HepG2 (cell line): ENCODE data around the gene ABCC8. TPM values are rescaled to one million over a fixed set of nuclear protein-coding genes. Genes with fewer than 3 reads are reported as not detected.

Experiments
- ATAC-seq: fragments of 200-7000 bp; cut with Tn5 transposase; 3 replicates; pipeline ENCODE4 v1.9.1; 2020; ENCODE audit warnings: mild to moderate bottlenecking, moderate library complexity
- BruUV-seq: library from RNA; stranded (reverse); fragments of 400-500 nt; replicated peaks from 2 replicates; lab custom pipeline; 2021; lab: Mats Ljungman, UMichigan
- CTCF ChIA-PET: fragments of 300-600 bp; formaldehyde crosslinking; extraction: SDS; loops from one replicate; lab custom pipeline; 2021; ENCODE audit warnings: low total read pairs, inconsistent platforms, low intra/inter-chr PET ratio; lab: Yijun Ruan, JAX
- POLR2A ChIA-PET: fragments of 350-600 bp; sonication (Branson Sonifier 250); formaldehyde crosslinking; loops from one replicate; lab custom pipeline; 2020; ENCODE audit warnings: antibody characterized with exemption, inconsistent platforms; lab: Yijun Ruan, JAX
- DNase-seq: peaks from one replicate; pipeline ENCODE4 v3.0.0-alpha.2; 2015; ENCODE audit warnings: low spot score
- FAIRE-seq: peaks from 3 replicates; lab custom pipeline; 2011; peaks lifted over from hg19 to GRCh38; lab: Jason Lieb, UNC
- H2AFZ ChIP-seq: one replicate; pipeline ENCODE4 v1.6.1; 2011; ENCODE audit warnings: low read length, inconsistent platforms
- H3K27ac ChIP-seq: fragments of 300-600 bp; 3 replicates; pipeline ENCODE4 v1.8.0; 2011; ENCODE audit warnings: mixed run types, mild to moderate bottlenecking, mixed read lengths, low read length, inconsistent platforms; ENCODE audit not compliant: insufficient read depth; ENCODE audit errors: extremely low read length
- H3K27me3 ChIP-seq, 2 experiments: fragments of 200-600 bp in 1 of 2; 2 replicates in 1 of 2; 3 replicates in 1 of 2; pipeline versions ENCODE4 v1.6.0 to v1.8.0; 2011; ENCODE audit warnings: low read length in 2 of 2, mild to moderate bottlenecking in 2 of 2, moderate library complexity in 2 of 2, inconsistent platforms in 1 of 2; ENCODE audit not compliant: insufficient read depth in 2 of 2, control insufficient read depth in 1 of 2
- H3K36me3 ChIP-seq, 2 experiments: fragments of 200-600 bp in 1 of 2; replicated peaks in 1 of 2; 2 replicates in 1 of 2; 3 replicates in 1 of 2; pipeline versions ENCODE4 v1.5.1 to v1.8.0; 2011; ENCODE audit warnings: low read length in 2 of 2, inconsistent platforms in 1 of 2; ENCODE audit not compliant: insufficient read depth in 2 of 2, control insufficient read depth in 1 of 2
- H3K4me1 ChIP-seq: 2 replicates; pipeline ENCODE4 v1.5.1; 2012; ENCODE audit warnings: low read length, inconsistent platforms; ENCODE audit not compliant: insufficient read depth
- H3K4me2 ChIP-seq: 2 replicates; pipeline ENCODE4 v1.6.0; 2011; ENCODE audit warnings: low read depth, low read length, inconsistent platforms
- H3K4me3 ChIP-seq, 3 experiments: fragments of 200-600 bp in 1 of 3; sonication (generic), shearing (Covaris generic) in 1 of 3; replicated peaks in 1 of 3; 2 replicates each; pipeline ENCODE4 v1.5.1; 2011 to 2016; ENCODE audit warnings: low read length in 3 of 3, inconsistent platforms in 2 of 3, low read depth in 2 of 3, mild to moderate bottlenecking in 2 of 3, control low read depth in 1 of 3, mixed read lengths in 1 of 3; ENCODE audit not compliant: insufficient read depth in 1 of 3
- H3K79me2 ChIP-seq: one replicate; pipeline ENCODE4 v1.6.1; 2011; ENCODE audit warnings: low read length, inconsistent platforms; ENCODE audit not compliant: insufficient read depth
- H3K9ac ChIP-seq: 2 replicates; pipeline ENCODE4 v1.6.0; 2011; ENCODE audit warnings: mild to moderate bottlenecking, low read depth, low read length, inconsistent platforms; ENCODE audit not compliant: insufficient read depth
- H3K9me3 ChIP-seq: 2 replicates; pipeline ENCODE4 v1.5.1; 2012; ENCODE audit warnings: mild to moderate bottlenecking, low read length
- H4K20me1 ChIP-seq: 2 replicates; pipeline ENCODE4 v1.6.0; 2011; ENCODE audit warnings: inconsistent platforms, mild to moderate bottlenecking, low read length, moderate library complexity; ENCODE audit not compliant: insufficient read depth
- HHEX ChIP-seq: IDR thresholded peaks from 2 replicates; pipeline ENCODE4 v1.6.1; 2016; ENCODE audit warnings: control low read depth
- MIER3 ChIP-seq: IDR thresholded peaks from 2 replicates; pipeline ENCODE4 v1.6.1; 2016; ENCODE audit warnings: missing compliant biosample characterization, borderline replicate concordance
- POGK ChIP-seq: sonication (generic); formaldehyde crosslinking; conservative IDR thresholded peaks from 2 replicates; pipeline ENCODE4 v1.8.0; 2022; ENCODE audit warnings: mild to moderate bottlenecking, moderate library complexity, missing genetic modification reagents
- RCOR2 ChIP-seq: IDR thresholded peaks from 2 replicates; pipeline ENCODE4 v1.6.1; 2016; ENCODE audit warnings: missing biosample characterization, missing genetic modification reagents
- RERE ChIP-seq: IDR thresholded peaks from 2 replicates; pipeline ENCODE4 v1.6.1; 2016; ENCODE audit warnings: low read depth, missing genetic modification reagents, missing compliant biosample characterization
- SMC3 ChIP-seq: IDR thresholded peaks from 2 replicates; pipeline ENCODE4 v1.6.1; 2011; ENCODE audit warnings: low read length, improper control_type of control experiment
- SSRP1 ChIP-seq: IDR thresholded peaks from 2 replicates; pipeline ENCODE4 v1.6.1; 2016; ENCODE audit warnings: control low read depth
- TGIF2 ChIP-seq: IDR thresholded peaks from 2 replicates; pipeline ENCODE4 v1.6.1; 2016; ENCODE audit warnings: control low read depth, missing compliant biosample characterization
- ZNF205 ChIP-seq: IDR thresholded peaks from 2 replicates; pipeline ENCODE4 v1.6.1; 2018; ENCODE audit warnings: missing biosample characterization, missing genetic modification reagents
- ZNF367 ChIP-seq: sonication (generic); formaldehyde crosslinking; IDR thresholded peaks from 2 replicates; pipeline ENCODE4 v1.4.0; 2020; ENCODE audit warnings: missing genetic modification reagents, borderline replicate concordance
- ZNF451 ChIP-seq: sonication (generic); formaldehyde crosslinking; IDR thresholded peaks from 2 replicates; pipeline ENCODE4 v1.5.0; 2020; ENCODE audit warnings: mild to moderate bottlenecking, missing genetic modification reagents
- WGBS: methylation state at CpG from one replicate; pipeline ENCODE4 v1.1.6; 2017; ENCODE audit warnings: low lambda C conversion rate; 5-methylcytosine and 5-hydroxymethylcytosine counted together
- in situ Hi-C: cut with HindIII; loops from 2 replicates; pipeline ENCODE4 v1.10.0; 2017; ENCODE audit warnings: low pct_unique_long_range_greater_than_20kb; ENCODE audit not compliant: extremely low pct_ligation_motif_present
- intact Hi-C: fragments of 100-400 bp; cut with micrococcal nuclease; formaldehyde crosslinking; loops from one replicate; pipeline ENCODE4 v1.10.0; 2022; ENCODE audit not compliant: unreplicated experiment
- polyA plus RNA-seq, 8 experiments: library from polyadenylated mRNA; depleted of rRNA in 3 of 8; stranded (reverse) in 7 of 8; unstranded in 1 of 8; fragments of >200 nt; fragmentation: Illumina TruSeq in 4 of 8; extraction: Trizol in 4 of 8; gene quantifications; 2 replicates each; pipeline versions ENCODE4 v1.2.1 to v1.2.3, GENCODE V29; 2011 to 2016; ENCODE audit warnings: low read depth in 4 of 8, missing spikeins in 1 of 8, mixed read lengths in 1 of 8; ENCODE audit not compliant: insufficient read depth in 1 of 8
- total RNA-seq, 5 experiments: library from RNA; depleted of rRNA; stranded (reverse); fragments of >200 nt; fragmentation: Illumina TruSeq; extraction: Trizol; gene quantifications; 2 replicates each; pipeline ENCODE4 v1.2.3, GENCODE V29; 2016; ENCODE audit warnings: low read depth in 1 of 5
- TF ChIP-seq, protein P1 (sequence below): sonication (generic); formaldehyde crosslinking; IDR thresholded peaks from 2 replicates; pipeline ENCODE4 v1.8.0; 2022; ENCODE audit warnings: missing genetic modification reagents, mild to moderate bottlenecking, moderate library complexity, borderline replicate concordance

Gene ABCC8
- total and polyA plus RNA-seq, 2 of the 13 experiments (the other 11 are each of a cell fraction or from before 2014, with no cell fraction given), result not detected

DNA sequence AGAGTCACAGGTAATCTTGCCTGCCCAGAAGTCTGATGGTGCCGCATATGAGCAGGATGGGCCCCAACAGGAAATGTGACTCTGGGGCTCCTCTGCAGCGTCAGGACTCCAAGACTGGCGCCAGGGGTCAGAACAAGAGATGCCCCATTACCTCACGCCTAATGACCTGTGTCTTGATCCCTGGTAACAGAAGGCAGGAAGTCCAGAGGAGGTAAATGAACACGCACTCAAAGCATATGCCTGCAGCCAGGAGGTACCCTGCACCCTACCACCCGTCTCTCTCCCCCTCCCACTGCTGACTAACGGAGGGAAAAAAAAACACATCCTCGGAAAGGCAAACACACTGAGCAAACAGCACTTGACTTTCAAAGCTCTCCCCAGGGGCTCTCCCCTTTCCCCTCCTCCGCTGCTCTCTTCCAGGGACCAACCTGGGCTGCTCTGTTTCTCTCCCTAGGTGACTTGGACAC is 37.3 kb downstream of the ABCC8 start:
- ChIA-PET POLR2A (no interaction called here), CTCF (no interaction called here)
- H3K27ac ChIP-seq, result no peak overlapping the region
- peaks cover 3% of the 10 kb centered on the region; the same call in 1 of the 2 replicates for H4K20me1 ChIP-seq
- no peaks in the 10 kb centered on the region for H3K36me3 ChIP-seq
- no TSS peak for BruUV-seq
- in situ Hi-C loops, result no loop called here
- peaks cover 3 to 37% of the 10 kb centered on the region in 2 experiments for H3K27me3 ChIP-seq
- no peaks in the 10 kb centered on the region for H3K79me2 ChIP-seq
- peaks cover 12% of the 10 kb centered on the region for H3K4me1 ChIP-seq
- FAIRE-seq (peak; percentile 71), DNase-seq (peak; percentile 86), ATAC-seq (peak; percentile 94)
- H2AFZ ChIP-seq, result no peak overlapping the region
- intact Hi-C loops, result no loop called here
- H3K9me3 ChIP-seq, result no peaks in the 10 kb centered on the region
- H3K4me3 ChIP-seq, result no peak overlapping the region
- no peak overlapping the region for H3K4me2 ChIP-seq
- WGBS, result 0% methylated on average over 6 of the region's 9 CpGs
- no peak overlapping the region for H3K9ac ChIP-seq
- TF ChIP-seq ZNF367 (CRISPR knock-in tag) (no peak), SMC3 (no peak), MIER3 (CRISPR knock-in tag) (peak; percentile 61; the same call in 1 of the 2 replicates), RCOR2 (CRISPR knock-in tag) (peak; percentile 89), ZNF205 (0 out of 2 replicates have a peak, but pooled peaks have one; percentile 22), SSRP1 (CRISPR knock-in tag) (0 out of 2 replicates have a peak, but pooled peaks have one; percentile 55), RERE (peak; percentile 64; the same call in 1 of the 2 replicates), HHEX (CRISPR knock-in tag) (peak; percentile 79), TGIF2 (0 out of 2 replicates have a peak, but pooled peaks have one; percentile 21), ZNF451 (no peak), POGK (CRISPR knock-in tag) (peak; percentile 58; the same call in 1 of the 2 replicates)
- TF ChIP-seq, protein P1, sequence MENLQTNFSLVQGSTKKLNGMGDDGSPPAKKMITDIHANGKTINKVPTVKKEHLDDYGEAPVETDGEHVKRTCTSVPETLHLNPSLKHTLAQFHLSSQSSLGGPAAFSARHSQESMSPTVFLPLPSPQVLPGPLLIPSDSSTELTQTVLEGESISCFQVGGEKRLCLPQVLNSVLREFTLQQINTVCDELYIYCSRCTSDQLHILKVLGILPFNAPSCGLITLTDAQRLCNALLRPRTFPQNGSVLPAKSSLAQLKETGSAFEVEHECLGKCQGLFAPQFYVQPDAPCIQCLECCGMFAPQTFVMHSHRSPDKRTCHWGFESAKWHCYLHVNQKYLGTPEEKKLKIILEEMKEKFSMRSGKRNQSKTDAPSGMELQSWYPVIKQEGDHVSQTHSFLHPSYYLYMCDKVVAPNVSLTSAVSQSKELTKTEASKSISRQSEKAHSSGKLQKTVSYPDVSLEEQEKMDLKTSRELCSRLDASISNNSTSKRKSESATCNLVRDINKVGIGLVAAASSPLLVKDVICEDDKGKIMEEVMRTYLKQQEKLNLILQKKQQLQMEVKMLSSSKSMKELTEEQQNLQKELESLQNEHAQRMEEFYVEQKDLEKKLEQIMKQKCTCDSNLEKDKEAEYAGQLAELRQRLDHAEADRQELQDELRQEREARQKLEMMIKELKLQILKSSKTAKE (CRISPR knock-in tag), result peak; percentile 49
